Stomach smooth muscle (tissue), 2 donors: ENCODE measurements around the gene CMTM4.

Source experiments
- H3K27ac ChIP-seq: one replicate; pipeline ENCODE4 v1.7.0; 2013; ENCODE audit warnings: mild to moderate bottlenecking, low read length, inconsistent platforms
- H3K27me3 ChIP-seq, 2 donors: one replicate each; pipeline ENCODE4 v1.7.0; 2013; ENCODE audit warnings: low read length in 2 of 2; ENCODE audit not compliant: insufficient read depth in 2 of 2, control insufficient read depth in 1 of 2
- H3K36me3 ChIP-seq, 2 donors: one replicate each; pipeline ENCODE4 v1.7.0; 2013; ENCODE audit warnings: low read length in 2 of 2; ENCODE audit not compliant: control insufficient read depth in 2 of 2, insufficient read depth in 2 of 2
- H3K4me1 ChIP-seq: one replicate; pipeline ENCODE4 v1.7.0; 2013; ENCODE audit warnings: low read length; ENCODE audit not compliant: control insufficient read depth, insufficient read depth
- H3K4me3 ChIP-seq, 2 donors: one replicate each; pipeline ENCODE4 v1.7.0; 2013; ENCODE audit warnings: low read length in 2 of 2
- H3K9ac ChIP-seq, 2 donors: one replicate each; pipeline ENCODE4 v1.7.0; 2013; ENCODE audit warnings: low read length in 2 of 2, mild to moderate bottlenecking in 1 of 2
- H3K9me3 ChIP-seq, 2 donors: one replicate each; pipeline ENCODE4 v1.7.0; 2013; ENCODE audit warnings: low read length in 2 of 2; ENCODE audit not compliant: control insufficient read depth in 2 of 2
- donor health status: healthy.
- donor health status: Pancreatic carcinoma.

CMTM4 gene

GRCh38 chr16:66591018-66591417 is 105.5 kb downstream of the CMTM4 start:
- peaks cover 0 to 4% of the 10 kb centered on the region in 2 donors for H3K9me3 ChIP-seq
- no peak overlapping the region for H3K27ac ChIP-seq
- H3K27me3 ChIP-seq = peaks cover 0 to 2% of the 10 kb centered on the region in 2 donors
- no peak overlapping the region for H3K4me3 ChIP-seq
- no peaks in the 10 kb centered on the region for H3K4me1 ChIP-seq
- H3K9ac ChIP-seq = no peak overlapping the region
- no peaks in the 10 kb centered on the region for H3K36me3 ChIP-seq

GRCh38 chr16:66590322-66590721 is 106.2 kb downstream of the CMTM4 start:
- Histone ChIP-seq H3K9me3 (peaks cover 0 to 4% of the 10 kb centered on the region in 2 donors), H3K4me3 (no peak overlapping the region), H3K27ac (no peak overlapping the region)

GRCh38 chr16:66588981-66589713 is 107.4 kb downstream of the CMTM4 start:
- no peak overlapping the region for H3K27ac ChIP-seq
- no peaks in the 10 kb centered on the region for H3K27me3 ChIP-seq
- no peak overlapping the region for H3K9ac ChIP-seq
- H3K9me3 ChIP-seq = peaks cover 0 to 3% of the 10 kb centered on the region in 2 donors
- H3K4me1 ChIP-seq = no peaks in the 10 kb centered on the region
- H3K4me3 ChIP-seq = no peak overlapping the region
- H3K36me3 ChIP-seq = no peaks in the 10 kb centered on the region

More at GRCh38 chr16:66590322-66590721, 106.2 kb downstream of the CMTM4 start:
- H3K4me1 ChIP-seq = no peaks in the 10 kb centered on the region
- H3K36me3 ChIP-seq = no peaks in the 10 kb centered on the region
- peaks cover 0 to 2% of the 10 kb centered on the region in 2 donors for H3K27me3 ChIP-seq
- H3K9ac ChIP-seq = no peak overlapping the region

- no peak overlapping the region for H3K27ac ChIP-seq
- no peaks in the 10 kb centered on the region for H3K27me3 ChIP-seq
- H3K9me3 ChIP-seq = no peaks in the 10 kb centered on the region
- no peaks in the 10 kb centered on the region for H3K36me3 ChIP-seq
- no peaks in the 10 kb centered on the region for H3K4me1 ChIP-seq
- peak overlapping the region in 1 of 2 donors; percentile 34 for H3K4me3 ChIP-seq
- no peak overlapping the region for H3K9ac ChIP-seq
Observed at GRCh38 chr16:66587881-66588600, 108.5 kb downstream of the CMTM4 start.

GRCh38 chr16:66585481-66586239 is 110.9 kb downstream of the CMTM4 start:
- Histone ChIP-seq H3K27ac (no peak overlapping the region), H3K27me3 (no peaks in the 10 kb centered on the region), H3K9me3 (no peaks in the 10 kb centered on the region), H3K4me3 (no peak overlapping the region), H3K4me1 (peaks cover 4% of the 10 kb centered on the region), H3K9ac (no peak overlapping the region), H3K36me3 (no peaks in the 10 kb centered on the region)

- Histone ChIP-seq H3K4me3 (no peak overlapping the region), H3K9ac (no peak overlapping the region), H3K4me1 (peaks cover 15% of the 10 kb centered on the region), H3K27me3 (peaks cover 22 to 26% of the 10 kb centered on the region in 2 donors), H3K9me3 (no peaks in the 10 kb centered on the region), H3K36me3 (no peaks in the 10 kb centered on the region), H3K27ac (no peak overlapping the region)
Observed at GRCh38 chr16:66581246-66581952, 115.1 kb downstream of the CMTM4 start.

- Histone ChIP-seq H3K4me3 (no peak overlapping the region), H3K27me3 (peaks cover 22 to 26% of the 10 kb centered on the region in 2 donors), H3K9ac (no peak overlapping the region), H3K27ac (no peak overlapping the region), H3K4me1 (peaks cover 15% of the 10 kb centered on the region), H3K36me3 (no peaks in the 10 kb centered on the region), H3K9me3 (no peaks in the 10 kb centered on the region)
Observed at GRCh38 chr16:66580605-66581209, 115.8 kb downstream of the CMTM4 start.

GRCh38 chr16:66578651-66579531 is 117.7 kb downstream of the CMTM4 start, which contains the start of gene CMTM2:
TSS of gene CMTM2 (plus strand) at chr16:66579463. CDS start at chr16:66579608, 145 bp downstream.
- Histone ChIP-seq H3K27ac (no peak within 1 kb of the TSS), H3K36me3 (no peaks in the 10 kb centered on the region), H3K27me3 (peaks cover 22 to 26% of the 10 kb centered on the region in 2 donors), H3K4me1 (peaks cover 15% of the 10 kb centered on the region), H3K9me3 (no peaks in the 10 kb centered on the region), H3K9ac (no peak within 1 kb of the TSS), H3K4me3 (peak within 1 kb of the TSS; percentile 24 to 54)

- peaks cover 22 to 26% of the 10 kb centered on the region in 2 donors for H3K27me3 ChIP-seq
- no peak overlapping the region for H3K27ac ChIP-seq
- H3K9ac ChIP-seq = no peak overlapping the region
- H3K4me3 ChIP-seq = no peak overlapping the region
- no peaks in the 10 kb centered on the region for H3K36me3 ChIP-seq
- H3K9me3 ChIP-seq = no peaks in the 10 kb centered on the region
- H3K4me1 ChIP-seq = peaks cover 15% of the 10 kb centered on the region
Observed at GRCh38 chr16:66576296-66576695, 120.2 kb downstream of the CMTM4 start.
